Activated T-helper 1 cell treated with anti-CD3 and anti-CD28 coated beads, Interleukin-12 subunit alpha, Interleukin-12 subunit beta, Interleukin-2, Interleukin-4 antibody, amounts not matched to agents 30 ng/mL and 10 ng/mL and 1 ng/mL, durations not matched to agents 14 hours and 24 hours and 36 hours (primary cell): ENCODE results near the gene MAML2. TPM values are rescaled to one million over a fixed set of nuclear protein-coding genes. Genes with fewer than 3 reads are reported as not detected.

ENCODE experiments used
- DNase-seq: peaks from one replicate; pipeline ENCODE4 v3.0.0; 2021; ENCODE audit warnings: low spot score
- H3K27ac Mint-ChIP-seq: one replicate; pipeline ENCODE4 v1.8.0; 2021; ENCODE audit warnings: mild to moderate bottlenecking, mixed read lengths
- H3K27me3 Mint-ChIP-seq: one replicate; pipeline ENCODE4 v1.8.0; 2022; ENCODE audit warnings: mild to moderate bottlenecking, moderate library complexity, mixed read lengths; ENCODE audit not compliant: insufficient read depth
- H3K36me3 Mint-ChIP-seq: one replicate; pipeline ENCODE4 v1.8.0; 2021; ENCODE audit warnings: low read depth, mixed read lengths
- H3K4me1 Mint-ChIP-seq: one replicate; pipeline ENCODE4 v1.8.0; 2021; ENCODE audit warnings: low read depth, mixed read lengths
- H3K4me3 Mint-ChIP-seq: one replicate; pipeline ENCODE4 v1.8.0; 2021; ENCODE audit warnings: mild to moderate bottlenecking, moderate library complexity, mixed read lengths
- H3K9me3 Mint-ChIP-seq: one replicate; pipeline ENCODE4 v1.8.0; 2021; ENCODE audit warnings: mixed read lengths
- intact Hi-C: fragments of 100-400 bp; cut with micrococcal nuclease; formaldehyde crosslinking; loops from one replicate; pipeline ENCODE4 v1.15.1; 2024
- total RNA-seq: library from RNA; stranded (reverse); gene quantifications from 2 replicates; pipeline ENCODE4 v1.2.3, GENCODE V29; 2022

MAML2 gene
- total RNA-seq, 1 donor from 2014 or later, result 10.0 TPM

DNA sequence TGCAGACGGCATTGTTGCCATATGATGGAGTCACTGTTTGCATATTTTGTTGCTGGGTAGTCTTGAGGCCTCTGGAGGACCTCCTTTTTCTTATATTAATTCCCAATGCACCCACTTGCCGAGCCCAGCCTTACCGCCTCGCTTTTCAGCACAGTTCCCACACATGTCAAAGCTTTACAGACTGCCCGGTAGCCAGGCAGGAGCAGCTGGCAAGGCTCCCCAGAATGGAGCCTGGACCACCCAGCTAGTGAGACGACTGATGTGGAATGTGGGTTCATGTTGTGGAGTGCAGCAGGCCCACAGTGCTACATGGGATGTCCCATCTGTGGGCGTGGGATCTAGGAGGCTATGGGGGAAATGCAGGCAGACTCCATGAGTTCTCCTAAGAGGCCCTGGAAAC lies 319.7 kb downstream of the MAML2 start:
- intact Hi-C loops, result no loop called here
- H3K4me3 Mint-ChIP-seq, result no peak overlapping the region
- H3K27me3 Mint-ChIP-seq, result no peaks in the 10 kb centered on the region
- peaks cover 14% of the 10 kb centered on the region for H3K4me1 Mint-ChIP-seq
- H3K27ac Mint-ChIP-seq, result no peak overlapping the region
- H3K9me3 Mint-ChIP-seq, result no peaks in the 10 kb centered on the region
- DNase-seq, result no peak
- H3K36me3 Mint-ChIP-seq, result no peaks in the 10 kb centered on the region

DNA sequence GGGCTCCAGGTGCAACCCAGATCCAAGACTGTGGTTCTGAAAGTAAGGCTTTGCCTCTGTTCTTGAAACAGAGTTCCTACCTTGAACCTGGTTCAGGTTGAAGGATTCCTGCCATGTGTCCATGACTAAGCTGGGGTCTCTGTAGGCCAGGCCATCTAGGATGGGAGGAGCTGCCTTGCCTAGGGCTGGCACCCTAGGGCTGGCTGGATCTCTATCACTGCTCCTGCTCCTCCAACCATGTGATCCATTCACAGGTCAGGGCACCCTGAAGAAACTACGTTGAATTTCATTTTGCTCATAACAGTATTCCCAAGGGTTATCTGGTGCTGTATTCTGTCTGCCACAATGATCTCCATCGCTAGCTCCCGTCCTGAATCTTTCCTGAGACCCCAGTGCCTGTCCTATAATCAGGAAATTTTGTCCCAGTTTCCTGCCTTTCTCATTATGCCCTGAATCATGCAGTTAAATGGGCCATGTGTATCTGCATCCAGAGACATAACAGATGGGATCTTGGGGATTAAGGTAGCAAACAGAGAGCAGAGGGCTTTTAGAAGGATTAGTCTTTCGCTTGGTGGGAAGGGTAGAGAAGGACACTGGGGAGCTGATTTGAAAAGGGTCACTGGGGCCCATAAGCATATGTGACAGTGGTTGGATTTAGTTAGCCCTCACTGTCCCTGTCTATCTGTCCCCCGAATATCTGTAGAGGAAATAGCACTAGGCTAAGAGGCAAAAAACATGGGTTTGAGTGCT lies 320.9 kb downstream of the MAML2 start:
- Mint-ChIP-seq H3K27me3 (no peaks in the 10 kb centered on the region), H3K36me3 (no peaks in the 10 kb centered on the region), H3K9me3 (no peaks in the 10 kb centered on the region), H3K4me3 (no peak overlapping the region), H3K27ac (no peak overlapping the region), H3K4me1 (peaks cover 14% of the 10 kb centered on the region)
- no peak for DNase-seq
- intact Hi-C loops, result no loop called here

GRCh38 chr11:96019810-96020747 lies 322.9 kb downstream of the MAML2 start:
- no peaks in the 10 kb centered on the region for H3K27me3 Mint-ChIP-seq
- no peaks in the 10 kb centered on the region for H3K36me3 Mint-ChIP-seq
- H3K9me3 Mint-ChIP-seq, result no peaks in the 10 kb centered on the region
- H3K4me1 Mint-ChIP-seq, result peaks cover 28% of the 10 kb centered on the region
- DNase-seq, result no peak
- peak overlapping the region; percentile 8 for H3K27ac Mint-ChIP-seq
- intact Hi-C loops, result no loop called here
- H3K4me3 Mint-ChIP-seq, result no peak overlapping the region

DNA sequence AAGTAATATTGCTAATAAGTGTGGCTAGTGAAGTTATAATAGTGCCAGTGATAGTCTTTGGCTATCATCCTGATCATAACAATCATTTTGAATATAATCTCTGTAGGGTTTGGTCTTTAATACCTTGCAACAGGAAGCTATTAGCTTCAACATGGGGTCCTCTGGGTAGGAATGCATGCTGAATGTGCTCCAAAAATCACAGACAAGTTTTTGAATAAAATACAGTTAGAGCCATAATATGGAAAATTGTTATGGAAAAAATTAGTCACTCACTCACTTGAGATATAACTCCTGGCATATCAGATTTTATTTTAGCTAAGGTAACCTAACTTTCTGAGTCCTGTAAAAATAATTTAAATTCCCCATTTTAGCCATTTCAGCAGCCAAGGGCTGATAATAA lies 323.7 kb downstream of the MAML2 start:
- no peak for DNase-seq
- H3K4me3 Mint-ChIP-seq, result no peak overlapping the region
- H3K9me3 Mint-ChIP-seq, result no peaks in the 10 kb centered on the region
- H3K27me3 Mint-ChIP-seq, result no peaks in the 10 kb centered on the region
- no peaks in the 10 kb centered on the region for H3K36me3 Mint-ChIP-seq
- H3K27ac Mint-ChIP-seq, result no peak overlapping the region
- intact Hi-C loops, result no loop called here
- peaks cover 29% of the 10 kb centered on the region for H3K4me1 Mint-ChIP-seq

DNA sequence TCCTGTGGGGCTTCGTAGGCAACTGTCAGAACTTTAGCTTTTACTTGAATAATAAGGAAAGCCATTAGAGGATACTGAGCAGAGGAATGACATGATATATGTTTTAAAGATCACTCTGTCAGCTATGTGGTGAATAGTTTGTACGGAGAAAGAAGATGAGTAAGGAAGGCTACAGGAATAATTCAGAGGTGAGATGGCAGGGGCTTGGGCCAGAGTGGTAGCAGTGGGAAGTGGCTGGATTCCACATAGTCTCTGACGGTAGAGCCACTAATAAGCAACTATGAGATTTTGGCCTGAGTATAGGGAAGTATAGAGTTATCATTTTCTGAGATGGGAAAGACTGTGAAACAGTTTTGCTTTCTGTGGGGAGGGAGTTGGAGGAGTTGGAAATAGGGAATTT lies 325.1 kb downstream of the MAML2 start:
- Mint-ChIP-seq H3K4me1 (peaks cover 43% of the 10 kb centered on the region), H3K27ac (no peak overlapping the region), H3K36me3 (no peaks in the 10 kb centered on the region), H3K27me3 (no peaks in the 10 kb centered on the region), H3K4me3 (no peak overlapping the region), H3K9me3 (no peaks in the 10 kb centered on the region)
- no peak for DNase-seq
- intact Hi-C loops, result no loop called here

DNA sequence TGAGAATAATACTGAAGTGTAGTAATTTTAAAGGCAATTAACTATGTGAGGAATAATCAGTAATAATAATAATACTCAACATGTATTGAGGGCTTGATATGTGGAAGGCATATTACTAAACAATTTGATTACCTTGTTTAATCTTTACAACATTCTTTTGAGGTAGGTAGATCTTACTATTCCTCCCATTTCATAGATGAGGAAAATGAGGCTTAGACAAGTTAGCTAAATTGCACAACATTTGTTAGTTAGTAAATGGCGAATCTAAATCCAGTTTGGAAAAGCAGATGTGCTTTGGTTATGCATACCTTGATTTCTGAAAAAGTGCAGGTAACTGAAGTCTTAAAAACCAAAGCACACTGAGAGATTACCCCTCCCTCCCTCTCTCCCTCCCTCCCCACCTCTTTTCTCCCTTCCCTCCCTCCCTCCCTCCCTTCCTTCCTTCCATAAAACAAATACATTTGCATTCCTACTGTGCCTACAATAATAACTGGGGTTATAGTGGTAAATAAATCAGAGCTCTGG lies 326.0 kb downstream of the MAML2 start:
- H3K4me3 Mint-ChIP-seq, result no peak overlapping the region
- no peaks in the 10 kb centered on the region for H3K27me3 Mint-ChIP-seq
- peaks cover 51% of the 10 kb centered on the region for H3K4me1 Mint-ChIP-seq
- DNase-seq, result no peak
- H3K27ac Mint-ChIP-seq, result no peak overlapping the region
- H3K36me3 Mint-ChIP-seq, result no peaks in the 10 kb centered on the region
- H3K9me3 Mint-ChIP-seq, result no peaks in the 10 kb centered on the region
- intact Hi-C loops, result no loop called here

DNA sequence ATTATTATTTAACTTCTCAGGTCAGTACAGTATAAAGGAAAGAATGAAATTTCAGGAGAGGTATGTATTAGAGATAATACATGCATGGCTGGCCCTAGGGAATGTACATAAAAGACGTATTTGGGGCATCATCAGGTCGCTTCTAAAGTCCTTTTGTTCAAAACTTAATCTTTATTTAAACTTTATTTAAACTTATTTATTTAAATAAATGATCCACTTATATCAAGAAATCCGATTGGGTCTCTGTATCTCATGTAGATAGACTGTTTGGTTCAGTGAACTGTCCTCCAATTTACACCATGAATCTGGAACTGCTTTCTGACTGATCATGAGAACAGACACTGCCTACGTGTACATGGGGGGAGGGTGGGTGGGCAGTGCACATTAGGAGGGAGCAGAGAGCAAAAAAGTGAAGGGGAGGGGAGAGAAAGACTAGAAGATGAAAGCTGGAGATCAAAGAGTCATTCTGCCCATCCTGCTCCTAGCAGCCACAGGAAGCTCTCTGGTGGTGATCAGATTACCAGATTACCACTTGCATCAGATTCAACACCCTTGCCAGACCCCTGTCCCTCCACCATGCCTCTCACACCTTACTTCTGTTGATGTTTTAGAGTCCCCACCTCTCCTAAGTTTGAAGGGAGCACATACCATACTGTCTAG lies 327.0 kb downstream of the MAML2 start:
- H3K27ac Mint-ChIP-seq, result peak overlapping the region; percentile 45
- intact Hi-C loops, result no loop called here
- DNase-seq, result no peak
- H3K9me3 Mint-ChIP-seq, result no peaks in the 10 kb centered on the region
- H3K27me3 Mint-ChIP-seq, result no peaks in the 10 kb centered on the region
- H3K4me3 Mint-ChIP-seq, result no peak overlapping the region
- no peaks in the 10 kb centered on the region for H3K36me3 Mint-ChIP-seq
- peaks cover 56% of the 10 kb centered on the region for H3K4me1 Mint-ChIP-seq

DNA sequence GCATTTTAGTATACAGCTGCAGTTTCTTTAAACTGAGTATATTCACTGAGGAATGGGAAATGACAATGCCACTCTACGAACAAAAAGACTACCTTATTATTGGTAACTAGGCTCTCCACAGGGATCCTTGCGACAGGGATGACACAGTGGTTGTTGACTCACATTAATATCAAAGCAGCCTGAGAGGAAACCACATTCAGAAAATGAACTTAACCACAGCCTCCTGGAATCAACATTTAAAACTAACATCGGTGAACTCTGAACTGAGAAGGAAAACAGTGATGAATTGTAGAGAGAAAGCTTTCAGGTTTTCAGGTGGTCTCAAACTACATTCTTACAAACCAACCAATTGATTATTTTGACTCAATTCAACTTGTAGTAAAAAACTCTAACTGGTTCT lies 328.8 kb downstream of the MAML2 start:
- Mint-ChIP-seq H3K27ac (peak overlapping the region; percentile 63), H3K9me3 (no peaks in the 10 kb centered on the region), H3K4me3 (peak overlapping the region; percentile 32), H3K4me1 (peaks cover 49% of the 10 kb centered on the region), H3K27me3 (no peaks in the 10 kb centered on the region), H3K36me3 (no peaks in the 10 kb centered on the region)
- DNase-seq, result peak; percentile 15
- intact Hi-C loops, result loop anchor here (1.0 to 5.0 kb wide), 4 partner anchors 92 to 222 kb away; partner anchors contain the start of genes CEP57 and MTMR2

- Mint-ChIP-seq H3K27ac (peak overlapping the region; percentile 63), H3K4me1 (peaks cover 49% of the 10 kb centered on the region), H3K9me3 (no peaks in the 10 kb centered on the region), H3K27me3 (no peaks in the 10 kb centered on the region), H3K36me3 (no peaks in the 10 kb centered on the region), H3K4me3 (peak overlapping the region; percentile 32)
- intact Hi-C loops, result loop anchor here (1.0 to 5.0 kb wide), 8 partner anchors 61 to 413 kb away; partner anchors contain the start of genes CEP57, JRKL and MTMR2
- DNase-seq, result no peak
Observed at GRCh38 chr11:96013461-96014213, 329.4 kb downstream of the MAML2 start.

- no peak overlapping the region for H3K4me3 Mint-ChIP-seq
- H3K27me3 Mint-ChIP-seq, result no peaks in the 10 kb centered on the region
- peak overlapping the region; percentile 75 for H3K27ac Mint-ChIP-seq
- H3K4me1 Mint-ChIP-seq, result peaks cover 49% of the 10 kb centered on the region
- intact Hi-C loops, result loop anchor here (1.0 to 5.0 kb wide), 11 partner anchors 43 to 415 kb away; partner anchors contain the start of genes CEP57, JRKL, MAML2 and MTMR2
- no peaks in the 10 kb centered on the region for H3K36me3 Mint-ChIP-seq
- DNase-seq, result peak; percentile 20
- H3K9me3 Mint-ChIP-seq, result no peaks in the 10 kb centered on the region
Observed at GRCh38 chr11:96012086-96012824, 330.7 kb downstream of the MAML2 start.

DNA sequence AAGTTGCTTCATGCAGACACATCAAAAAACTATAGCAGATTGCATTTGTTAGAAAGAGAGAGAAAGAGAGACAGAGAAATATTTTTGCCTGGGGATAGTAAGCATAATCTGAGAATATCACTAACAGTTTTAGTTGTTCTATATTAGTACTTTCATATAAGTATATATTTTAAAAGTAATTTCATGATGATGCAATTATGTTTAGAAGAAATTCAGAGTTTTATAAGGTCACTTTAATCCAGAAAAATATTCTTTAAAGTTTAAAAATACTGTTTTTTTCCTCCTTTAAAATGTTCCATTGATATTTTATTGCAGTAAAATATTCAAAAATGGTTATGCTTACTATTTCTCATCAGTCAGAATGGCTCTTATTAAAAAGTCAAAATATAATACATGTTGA lies 332.3 kb downstream of the MAML2 start:
- peaks cover 41% of the 10 kb centered on the region for H3K4me1 Mint-ChIP-seq
- H3K27ac Mint-ChIP-seq, result no peak overlapping the region
- no peak overlapping the region for H3K4me3 Mint-ChIP-seq
- no peak for DNase-seq
- H3K9me3 Mint-ChIP-seq, result no peaks in the 10 kb centered on the region
- no peaks in the 10 kb centered on the region for H3K27me3 Mint-ChIP-seq
- intact Hi-C loops, result loop anchor here (5.0 kb wide), 3 partner anchors 88 to 218 kb away; partner anchors contain the start of genes CEP57 and MTMR2
- no peaks in the 10 kb centered on the region for H3K36me3 Mint-ChIP-seq
